GM19452 (cell line): ENCODE data around the gene FAM9B.

Experiments used
- ATAC-seq: cut with Tn5 transposase; IDR thresholded peaks from one replicate; pipeline ENCODE4 v1.9.1; 2021; ENCODE audit not compliant: unreplicated experiment

The FAM9B gene

GRCh38 chrX:8981723-8982122 is 52.2 kb downstream of the FAM9B start:
- ATAC-seq: no peak

GRCh38 chrX:8980756-8981155 is 53.2 kb downstream of the FAM9B start:
- no peak for ATAC-seq
